ENCODE results near the gene TYMS.

GRCh38 chr18:673769-674168 lies 16.3 kb downstream of the TYMS start:
- TF ChIP-seq BRF2 (IDR thresholded peaks at IDR 0.05; ENCODE audit: borderline replicate concordance, insufficient read depth, insufficient read length) (no peak), CTCF (IDR thresholded peaks at IDR 0.05 in 2 of 3, conservative IDR thresholded peaks at IDR 0.05 in 1 of 3; ENCODE audit: insufficient read depth in 2 of 3, low read depth in 1 of 3, low read length in 3 of 3) (no peak), JUNB (CRISPR knock-in tag; conservative IDR thresholded peaks at IDR 0.05) (no peak), HDAC2 (IDR thresholded peaks at IDR 0.05) (no peak), EP300 (IDR thresholded peaks at IDR 0.05; ENCODE audit: low read length) (no peak), ZNF511 (CRISPR knock-in tag; IDR thresholded peaks at IDR 0.05) (no peak), FOS (IDR thresholded peaks at IDR 0.05; ENCODE audit: extremely low read depth, insufficient read length) (no peak), EZH2 (IDR thresholded peaks at IDR 0.05; ENCODE audit: borderline replicate concordance, low read depth, low read length) (no peak), RFX7 (CRISPR knock-in tag; IDR thresholded peaks at IDR 0.05) (no peak), SMARCA5 (IDR thresholded peaks at IDR 0.05) (no peak), SREBF2 (CRISPR knock-in tag; IDR thresholded peaks at IDR 0.05) (no peak), LARP7 (IDR thresholded peaks at IDR 0.05) (no peak)
